Kidney capillary endothelial cell (primary cell): ENCODE data around the gene SDR39U1.

Experiments used
- DNase-seq: peaks from one replicate; pipeline ENCODE4 v3.0.0-alpha.2; 2018; ENCODE audit warnings: low spot score

Gene SDR39U1

GRCh38 chr14:24390701-24391468 is 51.7 kb downstream of the SDR39U1 start:
- no peak for DNase-seq
